CD4-positive, alpha-beta T cell (primary cell): Measurements from ENCODE around the gene MBOAT1. TPM values are rescaled to one million over a fixed set of nuclear protein-coding genes. Genes with fewer than 3 reads are reported as not detected.
"Not testable (repeated sequence)": the region's sequence is repeated elsewhere in the genome, so short reads cannot be mapped to it uniquely, and the experiment has no call there.

ENCODE experiments used
- ATAC-seq: fragments of 200-7000 bp; cut with Tn5 transposase; one replicate; pipeline ENCODE4 v1.10.0; 2022; ENCODE audit warnings: mild to moderate bottlenecking; ENCODE audit not compliant: poor library complexity
- CTCF ChIA-PET: fragments of 350-600 bp; sonication (Branson Sonifier 250); formaldehyde crosslinking; loops from one replicate; lab custom pipeline; 2021; ENCODE audit warnings: antibody characterized with exemption, inconsistent platforms; lab: Charles Lee
- POLR2A ChIA-PET: fragments of 350-600 bp; sonication (Branson Sonifier 250); formaldehyde crosslinking; loops from one replicate; lab custom pipeline; 2021; ENCODE audit warnings: antibody characterized with exemption, inconsistent platforms; lab: Charles Lee
- DNase-seq, 14 experiments: peaks; one replicate each; pipeline ENCODE4 v3.0.0-alpha.2; 2013 to 2020; ENCODE audit warnings: mixed read lengths in 2 of 14
- H3K27ac ChIP-seq, 2 donors: one replicate each; pipeline versions ENCODE4 v1.5.1 to v1.7.0; 2013; ENCODE audit warnings: low read length in 2 of 2, low read depth in 1 of 2, mild to moderate bottlenecking in 1 of 2
- H3K27me3 ChIP-seq, 2 experiments: 1 replicate in 1 of 2; 2 replicates in 1 of 2; pipeline versions ENCODE4 v1.6.1 to v1.7.0; 2013; ENCODE audit warnings: low read length in 2 of 2, control low read depth in 1 of 2, mild to moderate bottlenecking in 1 of 2, moderate library complexity in 1 of 2; ENCODE audit not compliant: insufficient read depth in 2 of 2, control insufficient read depth in 1 of 2
- H3K36me3 ChIP-seq: one replicate; pipeline ENCODE4 v1.6.1; 2013; ENCODE audit warnings: low read length, control low read depth; ENCODE audit not compliant: insufficient read depth
- H3K4me1 ChIP-seq: one replicate; pipeline ENCODE4 v1.6.1; 2013; ENCODE audit warnings: low read length, control low read depth; ENCODE audit not compliant: insufficient read depth
- H3K4me3 ChIP-seq: one replicate; pipeline ENCODE4 v1.5.1; 2013; ENCODE audit warnings: mild to moderate bottlenecking, low read length, moderate library complexity
- H3K9me3 ChIP-seq, 2 experiments: 1 replicate in 1 of 2; 2 replicates in 1 of 2; pipeline versions ENCODE4 v1.6.1 to v1.7.0; 2013; ENCODE audit warnings: low read length in 2 of 2, mild to moderate bottlenecking in 2 of 2, control low read depth in 1 of 2, moderate library complexity in 1 of 2; ENCODE audit not compliant: control insufficient read depth in 1 of 2, insufficient read depth in 1 of 2
- H3K27ac Mint-ChIP-seq: one replicate; pipeline ENCODE4 v1.8.0; 2020; ENCODE audit warnings: mixed read lengths
- H3K27me3 Mint-ChIP-seq: one replicate; pipeline ENCODE4 v1.8.0; 2021; ENCODE audit warnings: mixed read lengths
- H3K36me3 Mint-ChIP-seq: one replicate; pipeline ENCODE4 v1.8.0; 2021; ENCODE audit warnings: low read depth, mixed read lengths
- H3K4me1 Mint-ChIP-seq: one replicate; pipeline ENCODE4 v1.8.0; 2021; ENCODE audit warnings: low read depth, mixed read lengths
- H3K4me3 Mint-ChIP-seq: one replicate; pipeline ENCODE4 v1.8.0; 2020; ENCODE audit warnings: mild to moderate bottlenecking, mixed read lengths
- H3K9me3 Mint-ChIP-seq: one replicate; pipeline ENCODE4 v1.8.0; 2020; ENCODE audit warnings: mixed read lengths
- intact Hi-C, 2 experiments: fragments of 100-400 bp; cut with DNase I in 1 of 2; cut with micrococcal nuclease in 1 of 2; formaldehyde crosslinking; loops; one replicate each; pipeline versions ENCODE4 v1.15.1 to v1.9.0; 2023 to 2025; cut with DNase I, micrococcal nuclease
- total RNA-seq, 174 experiments: library from RNA in 2 of 174; stranded (reverse) in 2 of 174; gene quantifications; one replicate each; pipeline ENCODE4 v1.2.3 and lab custom pipeline; 2021 to 2026
- TF ChIP-seq, protein P1 (sequence below): fragments of 200-600 bp; IDR thresholded peaks from one replicate; pipeline ENCODE4 v1.8.0; 2022; ENCODE audit warnings: antibody characterized with exemption, mild to moderate bottlenecking

MBOAT1 gene
- total RNA-seq, 2 experiments from 2014 or later = 17.2 to 18.5 TPM

DNA sequence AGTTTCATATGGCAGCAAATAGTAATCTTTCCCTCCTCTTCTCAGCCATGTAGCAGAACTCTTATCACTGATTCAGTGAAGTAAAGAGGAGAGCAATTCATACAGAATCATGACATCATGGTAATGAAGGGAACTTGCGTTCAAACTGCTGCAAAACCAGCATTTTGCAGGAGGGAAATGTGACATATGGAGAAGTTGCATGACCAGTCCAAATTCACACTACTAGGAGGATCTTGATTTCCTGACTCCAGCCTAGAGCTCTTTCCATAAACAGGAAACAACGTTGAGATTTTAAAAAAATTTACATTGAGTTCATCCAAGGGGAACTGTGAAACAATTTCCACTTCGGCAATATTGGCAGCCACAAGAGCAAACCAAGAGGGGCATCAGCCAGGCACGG, 63.8 kb downstream of the MBOAT1 start:
- no peak overlapping the region for H3K27ac ChIP-seq
- H3K36me3 ChIP-seq = peaks cover 15% of the 10 kb centered on the region
- H3K4me3 ChIP-seq = no peak overlapping the region
- ATAC-seq (no peak), DNase-seq (no peak)
- H3K4me1 Mint-ChIP-seq = no peaks in the 10 kb centered on the region
- no peaks in the 10 kb centered on the region for H3K9me3 Mint-ChIP-seq
- POLR2A ChIA-PET = no interaction called here
- no peaks in the 10 kb centered on the region for H3K27me3 Mint-ChIP-seq
- H3K27ac Mint-ChIP-seq = no peak overlapping the region
- H3K27me3 ChIP-seq = no peaks in the 10 kb centered on the region
- H3K4me3 Mint-ChIP-seq = no peak overlapping the region
- H3K4me1 ChIP-seq = no peaks in the 10 kb centered on the region
- peaks cover 0 to 3% of the 10 kb centered on the region in 2 experiments for H3K9me3 ChIP-seq
- peaks cover 53% of the 10 kb centered on the region for H3K36me3 Mint-ChIP-seq
- intact Hi-C loops = no loop called here
- CTCF ChIA-PET = no interaction called here
- TF ChIP-seq, protein P1, sequence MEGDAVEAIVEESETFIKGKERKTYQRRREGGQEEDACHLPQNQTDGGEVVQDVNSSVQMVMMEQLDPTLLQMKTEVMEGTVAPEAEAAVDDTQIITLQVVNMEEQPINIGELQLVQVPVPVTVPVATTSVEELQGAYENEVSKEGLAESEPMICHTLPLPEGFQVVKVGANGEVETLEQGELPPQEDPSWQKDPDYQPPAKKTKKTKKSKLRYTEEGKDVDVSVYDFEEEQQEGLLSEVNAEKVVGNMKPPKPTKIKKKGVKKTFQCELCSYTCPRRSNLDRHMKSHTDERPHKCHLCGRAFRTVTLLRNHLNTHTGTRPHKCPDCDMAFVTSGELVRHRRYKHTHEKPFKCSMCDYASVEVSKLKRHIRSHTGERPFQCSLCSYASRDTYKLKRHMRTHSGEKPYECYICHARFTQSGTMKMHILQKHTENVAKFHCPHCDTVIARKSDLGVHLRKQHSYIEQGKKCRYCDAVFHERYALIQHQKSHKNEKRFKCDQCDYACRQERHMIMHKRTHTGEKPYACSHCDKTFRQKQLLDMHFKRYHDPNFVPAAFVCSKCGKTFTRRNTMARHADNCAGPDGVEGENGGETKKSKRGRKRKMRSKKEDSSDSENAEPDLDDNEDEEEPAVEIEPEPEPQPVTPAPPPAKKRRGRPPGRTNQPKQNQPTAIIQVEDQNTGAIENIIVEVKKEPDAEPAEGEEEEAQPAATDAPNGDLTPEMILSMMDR = no peak

DNA sequence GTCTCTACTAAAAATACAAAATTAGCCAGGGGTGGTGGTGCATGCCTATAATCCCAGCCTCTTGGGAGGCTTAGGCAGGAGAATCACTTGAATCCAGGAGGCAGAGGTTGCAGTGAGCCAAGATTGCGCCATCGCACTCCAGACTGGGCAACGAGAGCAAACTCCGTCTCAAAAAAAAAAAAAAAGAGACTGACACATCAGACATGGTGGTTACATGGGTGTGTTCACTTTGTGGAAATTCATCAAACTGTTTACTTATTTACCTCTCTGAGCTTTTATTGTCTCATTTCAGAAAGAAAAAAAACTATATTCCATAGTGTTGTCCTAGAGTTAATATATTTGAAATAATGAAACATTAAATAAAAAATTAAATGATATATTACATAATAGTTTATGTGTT, 64.8 kb downstream of the MBOAT1 start:
- ChIA-PET POLR2A (no interaction called here), CTCF (no interaction called here)
- TF ChIP-seq, protein P1 = no peak
- Histone ChIP-seq H3K9me3 (peaks cover 0 to 3% of the 10 kb centered on the region in 2 experiments), H3K4me1 (no peaks in the 10 kb centered on the region), H3K4me3 (no peak overlapping the region), H3K27me3 (no peaks in the 10 kb centered on the region), H3K36me3 (peaks cover 15% of the 10 kb centered on the region), H3K27ac (no peak overlapping the region)
- intact Hi-C loops = no loop called here
- no peak overlapping the region for H3K27ac Mint-ChIP-seq
- H3K27me3 Mint-ChIP-seq = no peaks in the 10 kb centered on the region
- no peaks in the 10 kb centered on the region for H3K4me1 Mint-ChIP-seq
- no peaks in the 10 kb centered on the region for H3K9me3 Mint-ChIP-seq
- no peak for DNase-seq
- peaks cover 61% of the 10 kb centered on the region for H3K36me3 Mint-ChIP-seq
- no peak overlapping the region for H3K4me3 Mint-ChIP-seq
- ATAC-seq = no peak

DNA sequence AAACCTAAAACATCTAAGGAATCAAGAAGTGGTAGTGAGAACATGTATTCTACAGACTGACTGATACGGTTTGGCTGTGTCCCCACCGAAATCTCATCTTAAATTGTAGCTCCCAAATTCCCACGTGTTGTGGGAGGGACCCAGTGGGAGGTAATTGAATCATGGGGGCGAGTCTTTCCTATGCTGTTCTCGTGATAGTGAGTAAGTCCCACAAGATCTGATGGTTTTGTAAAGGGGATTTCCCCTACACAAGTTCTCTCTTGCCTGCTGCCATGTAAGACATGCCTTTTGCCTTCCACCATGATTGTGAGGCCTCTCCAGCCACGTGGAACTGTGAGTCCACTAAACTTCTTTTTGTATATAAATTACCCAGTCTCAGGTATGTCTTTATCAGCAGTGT, 65.4 kb downstream of the MBOAT1 start:
- intact Hi-C loops, ATAC-seq, CTCF ChIA-PET: not testable (repeated sequence)

DNA sequence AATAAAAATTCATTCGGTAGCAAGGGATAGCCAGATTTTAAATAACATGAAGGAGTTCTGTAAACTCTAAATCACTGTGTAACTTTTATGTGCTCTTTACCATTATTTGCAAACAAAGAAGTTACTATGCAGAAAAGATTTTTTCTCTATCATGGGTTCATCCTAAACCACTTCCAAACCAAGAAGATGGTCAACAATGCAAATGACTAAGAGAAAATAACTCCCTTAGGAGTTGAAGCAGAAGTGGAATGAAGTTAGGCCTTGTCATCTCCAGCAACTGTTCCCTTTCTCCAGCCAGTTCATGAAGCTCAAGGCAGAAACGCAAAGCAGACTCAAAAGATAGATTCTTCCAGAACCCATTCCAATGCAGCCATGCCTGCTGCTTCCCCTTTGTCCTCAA, 66.0 kb downstream of the MBOAT1 start:
- DNase-seq = no peak
- TF ChIP-seq, protein P1 = no peak

More for the DNA sequence above, 65.4 kb downstream of the MBOAT1 start:
- POLR2A ChIA-PET, H3K27me3 Mint-ChIP-seq, H3K27ac Mint-ChIP-seq, DNase-seq, H3K9me3 ChIP-seq, H3K9me3 Mint-ChIP-seq, H3K4me1 ChIP-seq, H3K4me1 Mint-ChIP-seq, H3K27me3 ChIP-seq, H3K4me3 ChIP-seq, H3K4me3 Mint-ChIP-seq, H3K27ac ChIP-seq: not testable (repeated sequence)
- H3K36me3 Mint-ChIP-seq = peaks cover 64% of the 10 kb centered on the region
- H3K36me3 ChIP-seq = peaks cover 17% of the 10 kb centered on the region

More for the DNA sequence above, 66.0 kb downstream of the MBOAT1 start:
- ChIA-PET POLR2A (no interaction called here), CTCF (no interaction called here)
- no peak for ATAC-seq
- no peaks in the 10 kb centered on the region for H3K27me3 Mint-ChIP-seq
- H3K9me3 Mint-ChIP-seq = no peaks in the 10 kb centered on the region
- Histone ChIP-seq H3K4me1 (no peaks in the 10 kb centered on the region), H3K4me3 (no peak overlapping the region), H3K9me3 (peaks cover 0 to 3% of the 10 kb centered on the region in 2 experiments), H3K27ac (no peak overlapping the region), H3K36me3 (peaks cover 16% of the 10 kb centered on the region), H3K27me3 (no peaks in the 10 kb centered on the region)
- no peaks in the 10 kb centered on the region for H3K4me1 Mint-ChIP-seq
- peaks cover 64% of the 10 kb centered on the region for H3K36me3 Mint-ChIP-seq
- no peak overlapping the region for H3K27ac Mint-ChIP-seq
- H3K4me3 Mint-ChIP-seq = no peak overlapping the region
- intact Hi-C loops = no loop called here
